ENCODE measurements around the gene KRT5.

- TF ChIP-seq CTCF (IDR thresholded peaks at IDR 0.05): no peak
- no peak for TF ChIP-seq POLR2A (IDR thresholded peaks at IDR 0.05)
These were observed 849 bp downstream of the KRT5 start for GRCh38 chr12:52519387-52519703.

All from prostate gland (tissue), 2 donors.